Fibroblast of skin of right quadriceps (primary cell): Measurements from ENCODE around the gene PPM1L.
"Not testable (repeated sequence)": the region's sequence is repeated elsewhere in the genome, so short reads cannot be mapped to it uniquely, and the experiment has no call there.

Experiments
- DNase-seq: peaks from one replicate; pipeline ENCODE4 v3.0.0-alpha.2; 2013

Gene PPM1L

GRCh38 chr3:160941885-160942494, 186.0 kb downstream of the PPM1L start:
- DNase-seq, result peak; percentile 66

GRCh38 chr3:160943996-160944395, 188.0 kb downstream of the PPM1L start:
- no peak for DNase-seq

- DNase-seq, result no peak
Observed at GRCh38 chr3:160945336-160945735, 189.3 kb downstream of the PPM1L start.

- DNase-seq, result no peak
Observed at GRCh38 chr3:160948273-160948672, 192.2 kb downstream of the PPM1L start.

GRCh38 chr3:160949460-160949859, 193.4 kb downstream of the PPM1L start:
- DNase-seq, result no peak

GRCh38 chr3:160950542-160950941, 194.5 kb downstream of the PPM1L start:
- DNase-seq, result no peak

GRCh38 chr3:160950954-160951353, 194.9 kb downstream of the PPM1L start:
- DNase-seq, result no peak

- no peak for DNase-seq
Observed at GRCh38 chr3:160951642-160952487, 195.8 kb downstream of the PPM1L start.

- DNase-seq, result no peak
Observed at GRCh38 chr3:160953686-160954085, 197.7 kb downstream of the PPM1L start.

GRCh38 chr3:160956785-160957184, 200.8 kb downstream of the PPM1L start:
- no peak for DNase-seq

GRCh38 chr3:160960568-160960967, 204.5 kb downstream of the PPM1L start:
- no peak for DNase-seq

GRCh38 chr3:160963949-160964348, 207.9 kb downstream of the PPM1L start:
- DNase-seq, result no peak

GRCh38 chr3:160968761-160969160, 212.7 kb downstream of the PPM1L start:
- DNase-seq, result no peak

GRCh38 chr3:160973067-160973809, 217.2 kb downstream of the PPM1L start:
- DNase-seq, result no peak

- no peak for DNase-seq
Observed at GRCh38 chr3:160977773-160978172, 221.7 kb downstream of the PPM1L start.

GRCh38 chr3:160980740-160981139, 224.7 kb downstream of the PPM1L start:
- no peak for DNase-seq

- DNase-seq, result peak; percentile 1
Observed at GRCh38 chr3:160981217-160981938, 225.3 kb downstream of the PPM1L start.

- no peak for DNase-seq
Observed at GRCh38 chr3:160982491-160982890, 226.5 kb downstream of the PPM1L start.

GRCh38 chr3:160983900-160984299, 227.9 kb downstream of the PPM1L start:
- not testable (repeated sequence) for DNase-seq

GRCh38 chr3:160986069-160986468, 230.0 kb downstream of the PPM1L start:
- DNase-seq, result no peak

- no peak for DNase-seq
Observed at GRCh38 chr3:160987982-160988964, 232.2 kb downstream of the PPM1L start.

- no peak for DNase-seq
Observed at GRCh38 chr3:160990446-160990845, 234.4 kb downstream of the PPM1L start.
